Ovary (tissue), 3 donors: Measurements from ENCODE around the gene ACER3.

Experiments
- CTCF ChIP-seq, 3 donors: fragments of 450-650 bp in 2 of 3; fragments of 200-600 bp in 1 of 3; IDR thresholded peaks; one replicate each; pipeline versions ENCODE4 v1.5.1 to v1.8.0; 2016 to 2022; ENCODE audit warnings: antibody characterized with exemption in 3 of 3, mild to moderate bottlenecking in 1 of 3
- POLR2A ChIP-seq: fragments of 450-650 bp; IDR thresholded peaks from one replicate; pipeline ENCODE4 v1.6.1; 2017; ENCODE audit warnings: antibody characterized with exemption, mild to moderate bottlenecking, moderate library complexity
- donor health status: DM: no; HTN: no; CAD: no.

GRCh38 chr11:77036398-77036797, 175.7 kb downstream of the ACER3 start:
- TF ChIP-seq CTCF (IDR thresholded peaks at IDR 0.05): no peak
- TF ChIP-seq POLR2A: no peak
